ENCODE data around the gene INPP4A. TPM values are rescaled to one million over a fixed set of nuclear protein-coding genes. Genes with fewer than 3 reads are reported as not detected.

The INPP4A gene
- total and polyA plus RNA-seq, 5 donors = 5.1 to 18.1 (median 15.8) TPM

GRCh38 chr2:98561018-98561417 is 116.4 kb downstream of the INPP4A start:
- ATAC-seq (no peak), DNase-seq (no peak)
- Histone ChIP-seq H3K9me3 (ENCODE audit: control insufficient read depth, low read length) (no peaks in the 10 kb centered on the region), H3K27me3 (ENCODE audit: control insufficient read depth, insufficient read depth) (no peaks in the 10 kb centered on the region), H3K4me3 (ENCODE audit: low read length) (no peak overlapping the region), H3K4me1 (ENCODE audit: control insufficient read depth, insufficient read depth, low read length) (peaks cover 13% of the 10 kb centered on the region), H3K27ac (ENCODE audit: low read length) (no peak overlapping the region)
- intact Hi-C loops (cut with DNase I) = loop anchor here in 1 of 4 donors (10.0 kb wide), 1 partner anchor 116 kb away; the partner anchor contains the start of gene INPP4A
- WGBS = 85% methylated on average over 9 of the region's 9 CpGs

GRCh38 chr2:98561902-98562695 is 117.4 kb downstream of the INPP4A start:
- Histone ChIP-seq H3K27ac (ENCODE audit: low read length) (peak overlapping the region; percentile 59), H3K9me3 (ENCODE audit: control insufficient read depth, low read length) (no peaks in the 10 kb centered on the region), H3K4me1 (ENCODE audit: control insufficient read depth, insufficient read depth, low read length) (peaks cover 13% of the 10 kb centered on the region), H3K4me3 (ENCODE audit: low read length) (no peak overlapping the region), H3K27me3 (ENCODE audit: control insufficient read depth, insufficient read depth) (no peaks in the 10 kb centered on the region)
- WGBS = 61% methylated on average over 13 of the region's 13 CpGs
- DNase-seq (no peak), ATAC-seq (peak; percentile 36 to 58)
- intact Hi-C loops (cut with DNase I) = loop anchor here in 1 of 4 donors (10.0 kb wide), 1 partner anchor 117 kb away; the partner anchor contains the start of gene INPP4A

GRCh38 chr2:98563394-98563793 is 118.7 kb downstream of the INPP4A start:
- 98% methylated on average over 13 of the region's 13 CpGs for WGBS
- no peak for ATAC-seq
- no peak for DNase-seq
- intact Hi-C loops (cut with DNase I) = loop anchor here in 1 of 4 donors (10.0 kb wide), 1 partner anchor 119 kb away; the partner anchor contains the start of gene INPP4A
- Histone ChIP-seq H3K27me3 (ENCODE audit: control insufficient read depth, insufficient read depth) (no peaks in the 10 kb centered on the region), H3K27ac (ENCODE audit: low read length) (no peak overlapping the region), H3K4me1 (ENCODE audit: control insufficient read depth, insufficient read depth, low read length) (peaks cover 13% of the 10 kb centered on the region), H3K9me3 (ENCODE audit: control insufficient read depth, low read length) (no peaks in the 10 kb centered on the region), H3K4me3 (ENCODE audit: low read length) (no peak overlapping the region)

GRCh38 chr2:98564541-98565132 is 120.0 kb downstream of the INPP4A start:
- WGBS = 74% methylated on average over 17 of the region's 17 CpGs
- Histone ChIP-seq H3K27ac (ENCODE audit: low read length) (no peak overlapping the region), H3K4me1 (ENCODE audit: control insufficient read depth, insufficient read depth, low read length) (peaks cover 12% of the 10 kb centered on the region), H3K9me3 (ENCODE audit: control insufficient read depth, low read length) (no peaks in the 10 kb centered on the region), H3K27me3 (ENCODE audit: control insufficient read depth, insufficient read depth) (no peaks in the 10 kb centered on the region), H3K4me3 (ENCODE audit: low read length) (no peak overlapping the region)
- intact Hi-C loops (cut with DNase I) = loop anchor here in 1 of 4 donors (10.0 kb wide), 1 partner anchor 120 kb away; the partner anchor contains the start of gene INPP4A
- no peak for ATAC-seq
- DNase-seq = no peak

GRCh38 chr2:98565286-98565860 is 120.7 kb downstream of the INPP4A start:
- WGBS = 81% methylated on average over 9 of the region's 9 CpGs
- intact Hi-C loops (cut with DNase I) = loop anchor here in 1 of 4 donors (10.0 kb wide), 1 partner anchor 121 kb away; the partner anchor contains the start of gene INPP4A
- no peaks in the 10 kb centered on the region for H3K27me3 ChIP-seq (ENCODE audit: control insufficient read depth, insufficient read depth)
- H3K4me1 ChIP-seq (ENCODE audit: control insufficient read depth, insufficient read depth, low read length) = peaks cover 10% of the 10 kb centered on the region
- DNase-seq (no peak), ATAC-seq (no peak)
- H3K4me3 ChIP-seq (ENCODE audit: low read length) = no peak overlapping the region
- H3K27ac ChIP-seq (ENCODE audit: low read length) = no peak overlapping the region
- H3K9me3 ChIP-seq (ENCODE audit: control insufficient read depth, low read length) = no peaks in the 10 kb centered on the region

GRCh38 chr2:98565941-98566340 is 121.3 kb downstream of the INPP4A start:
- no peak for DNase-seq

GRCh38 chr2:98568161-98568956 is 123.7 kb downstream of the INPP4A start:
- Histone ChIP-seq H3K27me3 (ENCODE audit: control insufficient read depth, insufficient read depth) (no peaks in the 10 kb centered on the region), H3K9me3 (ENCODE audit: control insufficient read depth, low read length) (no peaks in the 10 kb centered on the region), H3K4me1 (ENCODE audit: control insufficient read depth, insufficient read depth, low read length) (no peaks in the 10 kb centered on the region), H3K27ac (ENCODE audit: low read length) (no peak overlapping the region), H3K4me3 (ENCODE audit: low read length) (no peak overlapping the region)
- ATAC-seq (no peak), DNase-seq (no peak)
- WGBS = 93% methylated on average over 11 of the region's 11 CpGs
- intact Hi-C loops (cut with DNase I) = loop anchor here in 1 of 4 donors (10.0 kb wide), 1 partner anchor 124 kb away; the partner anchor contains the start of gene INPP4A

More at GRCh38 chr2:98565941-98566340, 121.3 kb downstream of the INPP4A start:
- 95% methylated on average over 19 of the region's 19 CpGs for WGBS
- no peak for ATAC-seq
- Histone ChIP-seq H3K4me3 (ENCODE audit: low read length) (no peak overlapping the region), H3K27me3 (ENCODE audit: control insufficient read depth, insufficient read depth) (no peaks in the 10 kb centered on the region), H3K4me1 (ENCODE audit: control insufficient read depth, insufficient read depth, low read length) (peaks cover 10% of the 10 kb centered on the region), H3K27ac (ENCODE audit: low read length) (no peak overlapping the region), H3K9me3 (ENCODE audit: control insufficient read depth, low read length) (no peaks in the 10 kb centered on the region)
- intact Hi-C loops (cut with DNase I) = loop anchor here in 1 of 4 donors (10.0 kb wide), 1 partner anchor 121 kb away; the partner anchor contains the start of gene INPP4A

GRCh38 chr2:98569197-98569793 is 124.6 kb downstream of the INPP4A start:
- WGBS = 70% methylated on average over 19 of the region's 19 CpGs
- Histone ChIP-seq H3K4me3 (ENCODE audit: low read length) (no peak overlapping the region), H3K27me3 (ENCODE audit: control insufficient read depth, insufficient read depth) (no peaks in the 10 kb centered on the region), H3K4me1 (ENCODE audit: control insufficient read depth, insufficient read depth, low read length) (no peaks in the 10 kb centered on the region), H3K27ac (ENCODE audit: low read length) (no peak overlapping the region), H3K9me3 (ENCODE audit: control insufficient read depth, low read length) (no peaks in the 10 kb centered on the region)
- DNase-seq = peak; percentile 46 to 82 (median 81)
- intact Hi-C loops (cut with DNase I) = loop anchor here in 1 of 4 donors (10.0 kb wide), 1 partner anchor 124 kb away; the partner anchor contains the start of gene INPP4A
- ATAC-seq = peak in 1 of 2 donors; percentile 43

GRCh38 chr2:98569915-98570314 is 125.3 kb downstream of the INPP4A start:
- no peak overlapping the region for H3K27ac ChIP-seq (ENCODE audit: low read length)
- no peaks in the 10 kb centered on the region for H3K4me1 ChIP-seq (ENCODE audit: control insufficient read depth, insufficient read depth, low read length)
- ATAC-seq (no peak), DNase-seq (no peak)
- no peaks in the 10 kb centered on the region for H3K9me3 ChIP-seq (ENCODE audit: control insufficient read depth, low read length)
- WGBS = 95% methylated on average over 13 of the region's 13 CpGs
- H3K27me3 ChIP-seq (ENCODE audit: control insufficient read depth, insufficient read depth) = no peaks in the 10 kb centered on the region
- H3K4me3 ChIP-seq (ENCODE audit: low read length) = no peak overlapping the region
- intact Hi-C loops (cut with DNase I) = loop anchor here in 3 of 4 donors (10.0 kb wide), 2 partner anchors 125 to 155 kb away; partner anchors contain the start of gene INPP4A (in 2 of the 3)

- Histone ChIP-seq H3K9me3 (ENCODE audit: control insufficient read depth, low read length) (no peaks in the 10 kb centered on the region), H3K27me3 (ENCODE audit: control insufficient read depth, insufficient read depth) (no peaks in the 10 kb centered on the region), H3K4me1 (ENCODE audit: control insufficient read depth, insufficient read depth, low read length) (no peaks in the 10 kb centered on the region), H3K27ac (ENCODE audit: low read length) (no peak overlapping the region), H3K4me3 (ENCODE audit: low read length) (no peak overlapping the region)
- WGBS = 96% methylated on average over 5 of the region's 5 CpGs
- intact Hi-C loops (cut with DNase I) = loop anchor here in 3 of 4 donors (10.0 kb wide), 2 partner anchors 126 to 156 kb away; partner anchors contain the start of gene INPP4A (in 1 of the 3)
- no peak for ATAC-seq
- no peak for DNase-seq
Measured at GRCh38 chr2:98570356-98570755, 125.7 kb downstream of the INPP4A start.

Measured in right cardiac atrium (tissue), 5 donors.